ENCODE measurements around the gene FGF14. TPM values are rescaled to one million over a fixed set of nuclear protein-coding genes. Genes with fewer than 3 reads are reported as not detected.

The FGF14 gene
- polyA plus RNA-seq, 1 of the 3 experiments (the other 2 are of a cell fraction), result 0.20 TPM

DNA sequence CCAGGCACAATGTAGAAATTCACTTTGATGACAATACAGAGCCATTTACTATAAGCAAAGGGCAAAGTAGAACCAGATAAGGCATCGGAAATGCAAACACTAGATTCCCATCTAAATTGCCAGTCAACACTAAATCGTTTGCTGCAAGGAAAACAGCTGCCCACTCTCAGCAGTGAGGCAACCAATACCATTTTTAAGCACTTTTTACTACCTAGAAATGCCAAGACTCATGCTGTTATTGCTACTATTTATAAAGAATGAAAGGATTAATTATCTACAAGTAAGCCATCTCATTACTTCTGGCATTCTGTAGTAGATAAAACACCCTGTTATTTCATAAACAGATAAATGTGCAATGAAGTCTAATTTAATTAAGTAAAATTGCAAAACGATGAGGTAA, 422.0 kb downstream of the FGF14 start:
- ChIA-PET CTCF (interaction anchor here (2.0 to 3.5 kb wide), 2 partner anchors 37 to 216 kb away, joined by 6 to 24 read pairs; no protein-coding TSS in a partner anchor), POLR2A (no interaction called here)
- Histone ChIP-seq H3K9me2 (no peaks in the 10 kb centered on the region), H3K27ac (ENCODE audit: low read depth in 2 of 2, low read length in 1 of 2) (peak overlapping the region in 1 of 2 experiments; percentile 90; a peak in 2 of 4 replicates), H3K9ac (no peak overlapping the region), H4K20me1 (ENCODE audit: insufficient read depth) (no peaks in the 10 kb centered on the region), H3K4me3 (ENCODE audit: low read depth in 2 of 2, low read length in 1 of 2) (no peak overlapping the region), H2AFZ (ENCODE audit: low read depth) (no peak overlapping the region), H3K4me1 (ENCODE audit: control insufficient read depth in 1 of 2, insufficient read depth in 2 of 2, low read depth in 1 of 2, low read length in 1 of 2) (peaks cover 0 to 43% of the 10 kb centered on the region in 2 experiments; a peak in 2 of 4 replicates), H3F3A (replicated peaks; ENCODE audit: insufficient read depth) (no peaks in the 10 kb centered on the region), H3K79me2 (ENCODE audit: insufficient read depth) (no peaks in the 10 kb centered on the region), H3K36me3 (replicated peaks in 1 of 2; ENCODE audit: control insufficient read depth in 1 of 2, insufficient read depth in 2 of 2, low read length in 1 of 2) (no peaks in the 10 kb centered on the region), H3K27me3 (ENCODE audit: insufficient read depth) (no peaks in the 10 kb centered on the region), H3K4me2 (no peak overlapping the region), H3K9me3 (no peaks in the 10 kb centered on the region)
- DNase-seq, result peak; percentile 34
- TF ChIP-seq EP300 (IDR thresholded peaks at IDR 0.05; ENCODE audit: borderline replicate concordance in 1 of 2, low read depth in 1 of 2, low read length in 1 of 2), result peak in 1 of 2 experiments; percentile 96; a peak in 2 of 4 replicates
- peak; percentile 32 for TF ChIP-seq RAD21 (IDR thresholded peaks at IDR 0.05; ENCODE audit: low read length)
- TF ChIP-seq, protein P1, sequence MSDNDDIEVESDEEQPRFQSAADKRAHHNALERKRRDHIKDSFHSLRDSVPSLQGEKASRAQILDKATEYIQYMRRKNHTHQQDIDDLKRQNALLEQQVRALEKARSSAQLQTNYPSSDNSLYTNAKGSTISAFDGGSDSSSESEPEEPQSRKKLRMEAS (IDR thresholded peaks at IDR 0.05; ENCODE audit: low read depth), result no peak
- no peak for TF ChIP-seq SMC3 (IDR thresholded peaks at IDR 0.05; ENCODE audit: low read depth, low read length)
- TF ChIP-seq RCOR1 (IDR thresholded peaks at IDR 0.05; ENCODE audit: low read length), result peak; percentile 90; the same call in 1 of the 2 replicates
- TF ChIP-seq GATA2 (CRISPR knock-in tag; IDR thresholded peaks at IDR 0.05), result peak; percentile 90
- peak; percentile 76 for TF ChIP-seq FOXJ3 (CRISPR knock-in tag; IDR thresholded peaks at IDR 0.05)
- TF ChIP-seq RFX5 (IDR thresholded peaks at IDR 0.05; ENCODE audit: low read length), result no peak
- TF ChIP-seq ZBTB33 (IDR thresholded peaks at IDR 0.05; ENCODE audit: borderline replicate concordance, low read depth), result no peak
- TF ChIP-seq TCF12 (IDR thresholded peaks at IDR 0.05), result peak; percentile 37; the same call in 1 of the 2 replicates
- TF ChIP-seq, protein P2, sequence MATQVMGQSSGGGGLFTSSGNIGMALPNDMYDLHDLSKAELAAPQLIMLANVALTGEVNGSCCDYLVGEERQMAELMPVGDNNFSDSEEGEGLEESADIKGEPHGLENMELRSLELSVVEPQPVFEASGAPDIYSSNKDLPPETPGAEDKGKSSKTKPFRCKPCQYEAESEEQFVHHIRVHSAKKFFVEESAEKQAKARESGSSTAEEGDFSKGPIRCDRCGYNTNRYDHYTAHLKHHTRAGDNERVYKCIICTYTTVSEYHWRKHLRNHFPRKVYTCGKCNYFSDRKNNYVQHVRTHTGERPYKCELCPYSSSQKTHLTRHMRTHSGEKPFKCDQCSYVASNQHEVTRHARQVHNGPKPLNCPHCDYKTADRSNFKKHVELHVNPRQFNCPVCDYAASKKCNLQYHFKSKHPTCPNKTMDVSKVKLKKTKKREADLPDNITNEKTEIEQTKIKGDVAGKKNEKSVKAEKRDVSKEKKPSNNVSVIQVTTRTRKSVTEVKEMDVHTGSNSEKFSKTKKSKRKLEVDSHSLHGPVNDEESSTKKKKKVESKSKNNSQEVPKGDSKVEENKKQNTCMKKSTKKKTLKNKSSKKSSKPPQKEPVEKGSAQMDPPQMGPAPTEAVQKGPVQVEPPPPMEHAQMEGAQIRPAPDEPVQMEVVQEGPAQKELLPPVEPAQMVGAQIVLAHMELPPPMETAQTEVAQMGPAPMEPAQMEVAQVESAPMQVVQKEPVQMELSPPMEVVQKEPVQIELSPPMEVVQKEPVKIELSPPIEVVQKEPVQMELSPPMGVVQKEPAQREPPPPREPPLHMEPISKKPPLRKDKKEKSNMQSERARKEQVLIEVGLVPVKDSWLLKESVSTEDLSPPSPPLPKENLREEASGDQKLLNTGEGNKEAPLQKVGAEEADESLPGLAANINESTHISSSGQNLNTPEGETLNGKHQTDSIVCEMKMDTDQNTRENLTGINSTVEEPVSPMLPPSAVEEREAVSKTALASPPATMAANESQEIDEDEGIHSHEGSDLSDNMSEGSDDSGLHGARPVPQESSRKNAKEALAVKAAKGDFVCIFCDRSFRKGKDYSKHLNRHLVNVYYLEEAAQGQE (IDR thresholded peaks at IDR 0.05; ENCODE audit: low read depth, low read length), result no peak
- TF ChIP-seq MXI1 (IDR thresholded peaks at IDR 0.05; ENCODE audit: low read depth, low read length), result 0 out of 2 replicates have a peak, but pooled peaks have one; percentile 50
- no peak for TF ChIP-seq FOXM1 (IDR thresholded peaks at IDR 0.05; ENCODE audit: low read depth)
- peak; percentile 49 for TF ChIP-seq CHD2 (IDR thresholded peaks at IDR 0.05; ENCODE audit: low read length, partially characterized antibody)
- WGBS (ENCODE audit: low lambda C conversion rate), result 13% methylated on average over 3 of the region's 3 CpGs

All from SK-N-SH (cell line).